RWPE2 (cell line): Measurements from ENCODE around the gene SFMBT2.
"Not testable (repeated sequence)": the region's sequence is repeated elsewhere in the genome, so short reads cannot be mapped to it uniquely, and the experiment has no call there.

Source experiments
- ATAC-seq: fragments of 200-7000 bp; cut with Tn5 transposase; 3 replicates; pipeline ENCODE4 v1.9.1; 2021; ENCODE audit warnings: low read depth
- DNase-seq: peaks from one replicate; pipeline ENCODE4 v3.0.0-alpha.2; 2020; ENCODE audit warnings: low spot score
- H3K27ac ChIP-seq: fragments of 450-650 bp; 2 replicates; pipeline ENCODE4 v1.5.1; 2017; ENCODE audit warnings: mild to moderate bottlenecking; ENCODE audit not compliant: poor library complexity, severe bottlenecking
- H3K27me3 ChIP-seq: fragments of 250-450 bp; sonication (Bioruptor Pico); 2 replicates; pipeline ENCODE4 v1.5.1; 2021; ENCODE audit warnings: mild to moderate bottlenecking, moderate library complexity; ENCODE audit not compliant: insufficient read depth, poor library complexity, severe bottlenecking
- H3K36me3 ChIP-seq: fragments of 250-450 bp; sonication (Bioruptor Pico); 2 replicates; pipeline ENCODE4 v1.5.1; 2020; ENCODE audit warnings: low read depth, mild to moderate bottlenecking, moderate library complexity
- H3K4me1 ChIP-seq: fragments of 250-450 bp; sonication (Bioruptor Pico); 2 replicates; pipeline ENCODE4 v1.5.1; 2021; ENCODE audit warnings: mild to moderate bottlenecking, moderate library complexity; ENCODE audit not compliant: insufficient read depth, poor library complexity, severe bottlenecking
- H3K4me3 ChIP-seq: fragments of 250-450 bp; sonication (Bioruptor Pico); 2 replicates; pipeline ENCODE4 v1.5.1; 2021; ENCODE audit warnings: mild to moderate bottlenecking, moderate library complexity; ENCODE audit not compliant: severe bottlenecking
- H3K9me3 ChIP-seq: fragments of 250-450 bp; sonication (Bioruptor Pico); 2 replicates; pipeline ENCODE4 v1.5.1; 2021; ENCODE audit warnings: mild to moderate bottlenecking, moderate library complexity; ENCODE audit not compliant: severe bottlenecking
- CTCF ChIP-seq: fragments of 450-650 bp; IDR thresholded peaks from one replicate; pipeline ENCODE4 v1.5.1; 2017; ENCODE audit warnings: mild to moderate bottlenecking, moderate library complexity; ENCODE audit not compliant: poor library complexity, severe bottlenecking

The SFMBT2 gene

DNA sequence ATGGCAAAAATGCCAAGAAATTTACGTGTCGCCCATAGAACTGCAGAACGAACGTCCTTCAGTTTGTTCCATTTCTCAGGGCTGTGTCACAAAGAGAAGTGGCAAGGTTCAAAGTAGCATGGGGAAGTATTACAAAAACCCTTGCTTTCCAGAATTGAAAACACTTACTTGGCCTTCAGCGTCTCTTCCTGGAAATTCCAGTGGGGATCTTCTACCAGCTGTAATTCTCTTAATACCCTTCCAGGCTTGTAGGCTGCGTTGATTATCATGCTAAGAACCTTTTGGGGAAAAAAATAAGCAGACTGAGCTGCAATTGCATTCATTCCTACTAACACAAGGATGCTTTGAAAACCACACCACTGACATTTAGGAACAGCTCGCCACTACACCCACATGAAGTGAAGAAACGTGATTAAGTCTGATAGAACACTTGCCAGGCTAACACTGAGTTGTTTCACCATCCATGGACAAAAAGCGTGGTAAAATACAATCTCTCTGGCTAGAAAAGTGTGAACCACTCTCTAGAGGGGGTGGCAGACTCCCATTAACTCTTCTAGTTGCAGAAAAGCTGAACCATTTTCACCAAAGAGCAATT, 222.3 kb downstream of the SFMBT2 start:
- DNase-seq (no peak), ATAC-seq (no peak)
- Histone ChIP-seq H3K9me3 (no peaks in the 10 kb centered on the region), H3K27ac (no peak overlapping the region), H3K36me3 (no peaks in the 10 kb centered on the region), H3K4me3 (no peak overlapping the region), H3K4me1 (no peaks in the 10 kb centered on the region), H3K27me3 (no peaks in the 10 kb centered on the region)
- no peak for TF ChIP-seq CTCF

GRCh38 chr10:7186387-7187018, 224.3 kb downstream of the SFMBT2 start:
- Histone ChIP-seq H3K36me3 (no peaks in the 10 kb centered on the region), H3K27ac (no peak overlapping the region)
- no peak for ATAC-seq

DNA sequence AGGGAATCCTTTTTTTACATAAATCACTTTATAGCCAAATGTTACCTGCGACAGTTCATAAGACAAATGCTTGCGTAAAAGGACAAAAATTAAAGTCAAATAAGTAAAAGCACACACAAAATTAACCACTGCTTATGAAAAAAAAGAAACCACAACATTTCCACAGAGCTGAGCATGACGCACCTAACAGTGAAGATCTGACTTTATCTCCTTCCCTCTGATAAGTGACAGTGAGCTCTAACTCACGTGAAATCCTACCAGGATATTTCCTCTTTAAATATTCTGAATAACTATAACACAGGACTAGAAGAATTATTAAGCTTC, 225.5 kb downstream of the SFMBT2 start:
- no peak for DNase-seq
- Histone ChIP-seq H3K36me3 (no peaks in the 10 kb centered on the region), H3K27ac (no peak overlapping the region)

More at GRCh38 chr10:7186387-7187018, 224.3 kb downstream of the SFMBT2 start:
- Histone ChIP-seq H3K4me1 (no peaks in the 10 kb centered on the region), H3K27me3 (no peaks in the 10 kb centered on the region), H3K4me3 (no peak overlapping the region), H3K9me3 (no peaks in the 10 kb centered on the region)
- DNase-seq: no peak
- no peak for TF ChIP-seq CTCF

GRCh38 chr10:7184660-7185366, 226.0 kb downstream of the SFMBT2 start:
- Histone ChIP-seq H3K9me3 (no peaks in the 10 kb centered on the region), H3K27ac (no peak overlapping the region), H3K4me1 (no peaks in the 10 kb centered on the region), H3K4me3 (no peak overlapping the region), H3K36me3 (no peaks in the 10 kb centered on the region), H3K27me3 (no peaks in the 10 kb centered on the region)
- DNase-seq: no peak
- no peak for ATAC-seq
- no peak for TF ChIP-seq CTCF

More for the DNA sequence above, 225.5 kb downstream of the SFMBT2 start:
- no peak for ATAC-seq
- H3K4me3 ChIP-seq: no peak overlapping the region
- no peaks in the 10 kb centered on the region for H3K27me3 ChIP-seq
- TF ChIP-seq CTCF: no peak
- H3K4me1 ChIP-seq: no peaks in the 10 kb centered on the region
- H3K9me3 ChIP-seq: no peaks in the 10 kb centered on the region

DNA sequence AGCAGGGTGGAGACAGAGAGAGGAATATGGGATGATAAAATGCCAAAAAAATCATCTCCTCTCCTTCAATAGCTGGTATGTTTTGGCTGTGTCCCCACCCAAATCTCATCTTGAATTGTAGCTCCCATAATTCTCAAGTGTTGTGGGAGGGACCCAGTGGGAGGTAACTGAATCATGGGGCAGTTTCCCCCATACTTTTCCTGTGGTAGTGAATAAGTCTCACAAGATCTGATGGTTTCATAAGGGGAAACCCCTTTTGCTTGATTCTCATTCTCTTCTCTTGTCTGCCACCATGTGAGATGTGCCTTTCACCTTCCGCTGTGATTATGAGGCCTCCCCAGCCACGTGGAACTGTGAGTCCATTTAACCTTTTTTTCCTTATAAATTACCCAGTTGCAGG, 226.7 kb downstream of the SFMBT2 start:
- H3K27ac ChIP-seq: not testable (repeated sequence)

GRCh38 chr10:7182327-7182726, 228.5 kb downstream of the SFMBT2 start:
- not testable (repeated sequence) for H3K27ac ChIP-seq, H3K27me3 ChIP-seq, H3K4me3 ChIP-seq, H3K9me3 ChIP-seq, H3K4me1 ChIP-seq, H3K36me3 ChIP-seq, ATAC-seq, DNase-seq

More for the DNA sequence above, 226.7 kb downstream of the SFMBT2 start:
- H3K36me3 ChIP-seq, H3K9me3 ChIP-seq, H3K4me1 ChIP-seq, DNase-seq, ATAC-seq, H3K4me3 ChIP-seq, H3K27me3 ChIP-seq: not testable (repeated sequence)
